ENCODE measurements around the gene MAP3K12. TPM values are rescaled to one million over a fixed set of nuclear protein-coding genes. Genes with fewer than 3 reads are reported as not detected.

Gene MAP3K12
- total RNA-seq, 1 donor from 2014 or later: 11.1 TPM

- Histone ChIP-seq H3K27me3 (ENCODE audit: insufficient read depth, low read length) (no peaks in the 10 kb centered on the region), H3K9ac (ENCODE audit: low read length) (no peak overlapping the region), H3K4me2 (ENCODE audit: low read length) (no peak overlapping the region), H3K4me1 (ENCODE audit: insufficient read depth, low read length) (peaks cover 7% of the 10 kb centered on the region), H2AFZ (ENCODE audit: low read depth, low read length) (no peak overlapping the region), H3K27ac (ENCODE audit: low read depth, low read length) (no peak overlapping the region), H3K36me3 (ENCODE audit: insufficient read depth, low read length) (peaks cover 22% of the 10 kb centered on the region), H3K79me2 (ENCODE audit: insufficient read depth, low read length) (peaks cover 11% of the 10 kb centered on the region), H3K4me3 (ENCODE audit: insufficient read depth, low read depth, low read length) (no peak overlapping the region), H4K20me1 (ENCODE audit: insufficient read depth, low read length) (peaks cover 67% of the 10 kb centered on the region), H3K9me3 (ENCODE audit: insufficient read depth, low read depth, low read length) (no peaks in the 10 kb centered on the region)
- DNase-seq (ENCODE audit: low read depth): no peak
- TF ChIP-seq EZH2 (IDR thresholded peaks at IDR 0.05; ENCODE audit: insufficient read depth, low read length): no peak
- TF ChIP-seq, protein P1, sequence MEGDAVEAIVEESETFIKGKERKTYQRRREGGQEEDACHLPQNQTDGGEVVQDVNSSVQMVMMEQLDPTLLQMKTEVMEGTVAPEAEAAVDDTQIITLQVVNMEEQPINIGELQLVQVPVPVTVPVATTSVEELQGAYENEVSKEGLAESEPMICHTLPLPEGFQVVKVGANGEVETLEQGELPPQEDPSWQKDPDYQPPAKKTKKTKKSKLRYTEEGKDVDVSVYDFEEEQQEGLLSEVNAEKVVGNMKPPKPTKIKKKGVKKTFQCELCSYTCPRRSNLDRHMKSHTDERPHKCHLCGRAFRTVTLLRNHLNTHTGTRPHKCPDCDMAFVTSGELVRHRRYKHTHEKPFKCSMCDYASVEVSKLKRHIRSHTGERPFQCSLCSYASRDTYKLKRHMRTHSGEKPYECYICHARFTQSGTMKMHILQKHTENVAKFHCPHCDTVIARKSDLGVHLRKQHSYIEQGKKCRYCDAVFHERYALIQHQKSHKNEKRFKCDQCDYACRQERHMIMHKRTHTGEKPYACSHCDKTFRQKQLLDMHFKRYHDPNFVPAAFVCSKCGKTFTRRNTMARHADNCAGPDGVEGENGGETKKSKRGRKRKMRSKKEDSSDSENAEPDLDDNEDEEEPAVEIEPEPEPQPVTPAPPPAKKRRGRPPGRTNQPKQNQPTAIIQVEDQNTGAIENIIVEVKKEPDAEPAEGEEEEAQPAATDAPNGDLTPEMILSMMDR (IDR thresholded peaks at IDR 0.05; ENCODE audit: insufficient read depth, low read depth, low read length): no peak
- Mint-ChIP-seq H3K27me3 (ENCODE audit: low read depth, unreplicated experiment) (no peaks in the 10 kb centered on the region), H3K36me3 (ENCODE audit: low read depth, unreplicated experiment) (peaks cover 25% of the 10 kb centered on the region), H3K4me3 (ENCODE audit: unreplicated experiment) (no peak overlapping the region), H3K27ac (ENCODE audit: unreplicated experiment) (no peak overlapping the region), H3K9me3 (ENCODE audit: unreplicated experiment) (no peaks in the 10 kb centered on the region), H3K4me1 (ENCODE audit: low read depth, unreplicated experiment) (peaks cover 19% of the 10 kb centered on the region)
- no peak for FAIRE-seq
Observed at GRCh38 chr12:53485955-53486735, 13.1 kb downstream of the MAP3K12 start.

- H3K4me2 ChIP-seq (ENCODE audit: low read length): no peak overlapping the region
- H2AFZ ChIP-seq (ENCODE audit: low read depth, low read length): no peak overlapping the region
- FAIRE-seq: no peak
- peaks cover 16% of the 10 kb centered on the region for H3K79me2 ChIP-seq (ENCODE audit: insufficient read depth, low read length)
- Mint-ChIP-seq H3K4me3 (ENCODE audit: unreplicated experiment) (no peak overlapping the region), H3K27ac (ENCODE audit: unreplicated experiment) (peak overlapping the region; percentile 41), H3K9me3 (ENCODE audit: unreplicated experiment) (no peaks in the 10 kb centered on the region), H3K4me1 (ENCODE audit: low read depth, unreplicated experiment) (peaks cover 25% of the 10 kb centered on the region), H3K27me3 (ENCODE audit: low read depth, unreplicated experiment) (no peaks in the 10 kb centered on the region), H3K36me3 (ENCODE audit: low read depth, unreplicated experiment) (peaks cover 25% of the 10 kb centered on the region)
- no peaks in the 10 kb centered on the region for H3K27me3 ChIP-seq (ENCODE audit: insufficient read depth, low read length)
- peaks cover 78% of the 10 kb centered on the region for H4K20me1 ChIP-seq (ENCODE audit: insufficient read depth, low read length)
- peaks cover 17% of the 10 kb centered on the region for H3K4me1 ChIP-seq (ENCODE audit: insufficient read depth, low read length)
- H3K4me3 ChIP-seq (ENCODE audit: insufficient read depth, low read depth, low read length): no peak overlapping the region
- H3K27ac ChIP-seq (ENCODE audit: low read depth, low read length): no peak overlapping the region
- H3K9me3 ChIP-seq (ENCODE audit: insufficient read depth, low read depth, low read length): no peaks in the 10 kb centered on the region
- no peak for DNase-seq (ENCODE audit: low read depth)
- peaks cover 28% of the 10 kb centered on the region for H3K36me3 ChIP-seq (ENCODE audit: insufficient read depth, low read length)
- no peak for TF ChIP-seq EZH2 (IDR thresholded peaks at IDR 0.05; ENCODE audit: insufficient read depth, low read length)
- TF ChIP-seq, protein P1 (IDR thresholded peaks at IDR 0.05; ENCODE audit: insufficient read depth, low read depth, low read length): no peak
- no peak overlapping the region for H3K9ac ChIP-seq (ENCODE audit: low read length)
Observed at GRCh38 chr12:53484686-53485575, 14.3 kb downstream of the MAP3K12 start.
